ENCODE results near the gene FCRL5.
"Not testable (repeated sequence)": the region's sequence is repeated elsewhere in the genome, so short reads cannot be mapped to it uniquely, and the experiment has no call there.

FCRL5 gene

DNA sequence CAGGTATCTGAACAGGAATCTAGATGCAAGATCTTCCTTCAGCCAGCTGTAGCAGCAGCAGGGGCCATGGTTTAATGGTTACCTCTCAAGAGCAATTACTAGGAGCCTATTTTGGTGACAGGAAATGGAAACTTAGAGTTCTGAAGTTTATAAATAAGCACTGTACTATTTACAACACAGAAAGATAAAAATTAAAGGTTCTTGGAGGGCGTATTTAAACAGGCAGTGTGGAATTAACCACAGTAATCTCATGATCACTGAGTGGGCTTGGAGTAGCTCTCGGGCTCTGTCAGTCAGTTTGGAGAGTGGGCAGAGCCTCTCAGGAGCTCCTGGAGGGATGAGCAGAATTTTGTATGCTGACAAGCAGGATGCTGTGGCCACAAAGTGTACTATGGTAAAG lies 10.2 kb upstream of the FCRL5 start:
- no peak for DNase-seq (ENCODE audit: low read depth in 1 of 2, low spot score in 1 of 2)
- no peaks in the 10 kb centered on the region for H3K27me3 ChIP-seq (ENCODE audit: insufficient read depth, poor library complexity, severe bottlenecking)
- no peak overlapping the region for H3K27ac ChIP-seq (replicated peaks)
- no peak overlapping the region for H3K4me3 ChIP-seq (replicated peaks; ENCODE audit: insufficient read depth, low read length)
- TF ChIP-seq GABPA (IDR thresholded peaks at IDR 0.05; ENCODE audit: low read depth) = no peak
- TF ChIP-seq, protein P1, sequence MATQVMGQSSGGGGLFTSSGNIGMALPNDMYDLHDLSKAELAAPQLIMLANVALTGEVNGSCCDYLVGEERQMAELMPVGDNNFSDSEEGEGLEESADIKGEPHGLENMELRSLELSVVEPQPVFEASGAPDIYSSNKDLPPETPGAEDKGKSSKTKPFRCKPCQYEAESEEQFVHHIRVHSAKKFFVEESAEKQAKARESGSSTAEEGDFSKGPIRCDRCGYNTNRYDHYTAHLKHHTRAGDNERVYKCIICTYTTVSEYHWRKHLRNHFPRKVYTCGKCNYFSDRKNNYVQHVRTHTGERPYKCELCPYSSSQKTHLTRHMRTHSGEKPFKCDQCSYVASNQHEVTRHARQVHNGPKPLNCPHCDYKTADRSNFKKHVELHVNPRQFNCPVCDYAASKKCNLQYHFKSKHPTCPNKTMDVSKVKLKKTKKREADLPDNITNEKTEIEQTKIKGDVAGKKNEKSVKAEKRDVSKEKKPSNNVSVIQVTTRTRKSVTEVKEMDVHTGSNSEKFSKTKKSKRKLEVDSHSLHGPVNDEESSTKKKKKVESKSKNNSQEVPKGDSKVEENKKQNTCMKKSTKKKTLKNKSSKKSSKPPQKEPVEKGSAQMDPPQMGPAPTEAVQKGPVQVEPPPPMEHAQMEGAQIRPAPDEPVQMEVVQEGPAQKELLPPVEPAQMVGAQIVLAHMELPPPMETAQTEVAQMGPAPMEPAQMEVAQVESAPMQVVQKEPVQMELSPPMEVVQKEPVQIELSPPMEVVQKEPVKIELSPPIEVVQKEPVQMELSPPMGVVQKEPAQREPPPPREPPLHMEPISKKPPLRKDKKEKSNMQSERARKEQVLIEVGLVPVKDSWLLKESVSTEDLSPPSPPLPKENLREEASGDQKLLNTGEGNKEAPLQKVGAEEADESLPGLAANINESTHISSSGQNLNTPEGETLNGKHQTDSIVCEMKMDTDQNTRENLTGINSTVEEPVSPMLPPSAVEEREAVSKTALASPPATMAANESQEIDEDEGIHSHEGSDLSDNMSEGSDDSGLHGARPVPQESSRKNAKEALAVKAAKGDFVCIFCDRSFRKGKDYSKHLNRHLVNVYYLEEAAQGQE (IDR thresholded peaks at IDR 0.05; ENCODE audit: insufficient replicate concordance, low read depth) = no peak
- no peak for TF ChIP-seq POLR2AphosphoS5 (IDR thresholded peaks at IDR 0.05; ENCODE audit: low read depth)

DNA sequence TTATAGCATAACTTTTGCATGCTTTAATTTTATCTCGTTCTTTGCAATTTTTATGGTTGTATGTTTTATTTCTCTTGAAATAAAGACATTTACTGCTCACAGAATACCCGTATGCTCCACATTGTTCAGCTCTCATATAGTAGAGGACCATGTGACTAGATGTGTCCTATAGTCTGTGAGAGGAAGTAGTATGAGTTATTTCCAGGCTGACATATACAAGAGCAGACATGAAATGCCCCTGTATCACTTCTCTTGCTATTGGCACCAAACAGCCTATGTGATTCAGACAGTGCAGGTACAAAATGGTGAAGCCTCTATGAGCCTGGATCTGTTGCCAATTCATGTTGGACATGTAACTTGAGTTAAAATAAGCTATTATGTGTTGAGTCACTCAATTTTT lies 5.8 kb upstream of the FCRL5 start:
- H3K27me3 ChIP-seq (ENCODE audit: insufficient read depth, poor library complexity, severe bottlenecking) = no peaks in the 10 kb centered on the region
- no peak overlapping the region for H3K27ac ChIP-seq (replicated peaks)
- TF ChIP-seq, protein P2, sequence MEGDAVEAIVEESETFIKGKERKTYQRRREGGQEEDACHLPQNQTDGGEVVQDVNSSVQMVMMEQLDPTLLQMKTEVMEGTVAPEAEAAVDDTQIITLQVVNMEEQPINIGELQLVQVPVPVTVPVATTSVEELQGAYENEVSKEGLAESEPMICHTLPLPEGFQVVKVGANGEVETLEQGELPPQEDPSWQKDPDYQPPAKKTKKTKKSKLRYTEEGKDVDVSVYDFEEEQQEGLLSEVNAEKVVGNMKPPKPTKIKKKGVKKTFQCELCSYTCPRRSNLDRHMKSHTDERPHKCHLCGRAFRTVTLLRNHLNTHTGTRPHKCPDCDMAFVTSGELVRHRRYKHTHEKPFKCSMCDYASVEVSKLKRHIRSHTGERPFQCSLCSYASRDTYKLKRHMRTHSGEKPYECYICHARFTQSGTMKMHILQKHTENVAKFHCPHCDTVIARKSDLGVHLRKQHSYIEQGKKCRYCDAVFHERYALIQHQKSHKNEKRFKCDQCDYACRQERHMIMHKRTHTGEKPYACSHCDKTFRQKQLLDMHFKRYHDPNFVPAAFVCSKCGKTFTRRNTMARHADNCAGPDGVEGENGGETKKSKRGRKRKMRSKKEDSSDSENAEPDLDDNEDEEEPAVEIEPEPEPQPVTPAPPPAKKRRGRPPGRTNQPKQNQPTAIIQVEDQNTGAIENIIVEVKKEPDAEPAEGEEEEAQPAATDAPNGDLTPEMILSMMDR (IDR thresholded peaks at IDR 0.05; ENCODE audit: insufficient read depth, low read length) = no peak
- no peak for TF ChIP-seq SPI1 (IDR thresholded peaks at IDR 0.05; ENCODE audit: borderline replicate concordance, low read depth)
- TF ChIP-seq, protein P1 (IDR thresholded peaks at IDR 0.05; ENCODE audit: insufficient replicate concordance, low read depth) = no peak
- TF ChIP-seq POLR2AphosphoS5 (IDR thresholded peaks at IDR 0.05; ENCODE audit: low read depth) = no peak
- TF ChIP-seq GABPA (IDR thresholded peaks at IDR 0.05; ENCODE audit: low read depth) = no peak
- DNase-seq (ENCODE audit: low read depth in 1 of 2, low spot score in 1 of 2) = no peak
- no peak overlapping the region for H3K4me3 ChIP-seq (replicated peaks; ENCODE audit: insufficient read depth, low read length)

DNA sequence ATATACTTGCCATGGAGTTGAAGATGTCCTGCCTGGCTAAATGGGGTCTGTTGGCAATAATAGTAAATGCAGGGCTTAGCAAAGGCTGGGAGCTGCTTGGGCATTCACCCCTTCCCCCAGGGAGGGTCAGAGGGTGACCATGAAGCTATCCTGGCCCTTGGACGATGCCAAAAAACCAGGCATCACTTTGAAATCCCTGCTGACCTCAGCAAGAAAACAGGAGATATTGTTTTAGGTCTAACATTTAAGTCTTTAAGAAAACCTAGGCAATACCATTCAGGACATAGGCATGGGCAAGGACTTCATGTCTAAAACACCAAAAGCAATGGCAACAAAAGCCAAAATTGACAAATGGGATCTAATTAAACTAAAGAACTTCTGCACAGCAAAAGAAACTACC lies 4.2 kb downstream of the FCRL5 start:
- not testable (repeated sequence) for H3K27me3 ChIP-seq (ENCODE audit: insufficient read depth, poor library complexity, severe bottlenecking); DNase-seq (ENCODE audit: low read depth in 1 of 2, low spot score in 1 of 2); H3K27ac ChIP-seq (replicated peaks); H3K4me3 ChIP-seq (replicated peaks; ENCODE audit: insufficient read depth, low read length)

DNA sequence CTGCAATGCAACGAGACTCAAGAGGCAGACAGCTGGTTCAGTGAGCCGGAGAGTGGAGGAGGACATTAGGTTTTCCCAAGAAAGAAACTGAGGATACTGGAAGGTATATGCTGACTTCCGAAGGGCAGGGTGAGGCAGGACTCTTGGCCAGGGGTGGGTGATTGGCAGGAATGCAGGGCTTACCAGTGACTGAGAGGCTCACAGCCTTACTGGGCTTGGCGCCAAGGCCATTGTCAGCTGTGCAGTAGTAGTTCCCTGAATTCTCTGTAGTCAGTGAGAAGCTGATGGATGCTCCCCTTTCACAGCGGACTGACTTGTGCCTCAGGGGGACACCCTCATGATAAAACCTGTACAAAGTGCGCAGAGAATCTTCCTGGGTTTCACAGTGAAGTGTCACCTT lies 9.6 kb downstream of the FCRL5 start:
- DNase-seq (ENCODE audit: low read depth in 1 of 2, low spot score in 1 of 2) = no peak
- Histone ChIP-seq H3K27ac (replicated peaks) (no peak overlapping the region), H3K4me3 (replicated peaks; ENCODE audit: insufficient read depth, low read length) (no peak overlapping the region), H3K27me3 (ENCODE audit: insufficient read depth, poor library complexity, severe bottlenecking) (peaks cover 10% of the 10 kb centered on the region)
- TF ChIP-seq, protein P2 (IDR thresholded peaks at IDR 0.05; ENCODE audit: insufficient read depth, low read length) = no peak
- no peak for TF ChIP-seq SPI1 (IDR thresholded peaks at IDR 0.05; ENCODE audit: borderline replicate concordance, low read depth)
- no peak for TF ChIP-seq POLR2AphosphoS5 (IDR thresholded peaks at IDR 0.05; ENCODE audit: low read depth)
- no peak for TF ChIP-seq GABPA (IDR thresholded peaks at IDR 0.05; ENCODE audit: low read depth)
- TF ChIP-seq, protein P1 (IDR thresholded peaks at IDR 0.05; ENCODE audit: insufficient replicate concordance, low read depth) = no peak

All from HL-60 (cell line).